Stomach smooth muscle (tissue), 2 donors: ENCODE results near the gene PCDHA2.

Experiments used
- H3K27ac ChIP-seq: one replicate; pipeline ENCODE4 v1.7.0; 2013; ENCODE audit warnings: mild to moderate bottlenecking, low read length, inconsistent platforms
- H3K27me3 ChIP-seq, 2 donors: one replicate each; pipeline ENCODE4 v1.7.0; 2013; ENCODE audit warnings: low read length in 2 of 2; ENCODE audit not compliant: insufficient read depth in 2 of 2, control insufficient read depth in 1 of 2
- H3K36me3 ChIP-seq, 2 donors: one replicate each; pipeline ENCODE4 v1.7.0; 2013; ENCODE audit warnings: low read length in 2 of 2; ENCODE audit not compliant: control insufficient read depth in 2 of 2, insufficient read depth in 2 of 2
- H3K4me1 ChIP-seq: one replicate; pipeline ENCODE4 v1.7.0; 2013; ENCODE audit warnings: low read length; ENCODE audit not compliant: control insufficient read depth, insufficient read depth
- H3K4me3 ChIP-seq, 2 donors: one replicate each; pipeline ENCODE4 v1.7.0; 2013; ENCODE audit warnings: low read length in 2 of 2
- H3K9ac ChIP-seq, 2 donors: one replicate each; pipeline ENCODE4 v1.7.0; 2013; ENCODE audit warnings: low read length in 2 of 2, mild to moderate bottlenecking in 1 of 2
- H3K9me3 ChIP-seq, 2 donors: one replicate each; pipeline ENCODE4 v1.7.0; 2013; ENCODE audit warnings: low read length in 2 of 2; ENCODE audit not compliant: control insufficient read depth in 2 of 2
- donor health status: healthy.
- donor health status: Pancreatic carcinoma.

Gene PCDHA2

GRCh38 chr5:140835622-140836510, 41.2 kb downstream of the PCDHA2 start:
- H3K9me3 ChIP-seq: peaks cover 0 to 9% of the 10 kb centered on the region in 2 donors
- no peak overlapping the region for H3K27ac ChIP-seq
- H3K27me3 ChIP-seq: peaks cover 11 to 13% of the 10 kb centered on the region in 2 donors
- no peak overlapping the region for H3K4me3 ChIP-seq
- H3K4me1 ChIP-seq: no peaks in the 10 kb centered on the region
- H3K36me3 ChIP-seq: no peaks in the 10 kb centered on the region
- H3K9ac ChIP-seq: no peak overlapping the region

- Histone ChIP-seq H3K9me3 (peaks cover 0 to 16% of the 10 kb centered on the region in 2 donors), H3K27ac (no peak within 1 kb of the TSS), H3K4me3 (no peak within 1 kb of the TSS), H3K27me3 (peaks cover 0 to 2% of the 10 kb centered on the region in 2 donors), H3K36me3 (no peaks in the 10 kb centered on the region), H3K4me1 (no peaks in the 10 kb centered on the region), H3K9ac (no peak within 1 kb of the TSS)
These were observed 46.6 kb downstream of the PCDHA2 start, which contains the start of gene PCDHA8 for GRCh38 chr5:140840978-140841962. PCDHA8 (plus strand) TSS chr5:140841187; CDS start chr5:140841322, 135 bp downstream.

DNA sequence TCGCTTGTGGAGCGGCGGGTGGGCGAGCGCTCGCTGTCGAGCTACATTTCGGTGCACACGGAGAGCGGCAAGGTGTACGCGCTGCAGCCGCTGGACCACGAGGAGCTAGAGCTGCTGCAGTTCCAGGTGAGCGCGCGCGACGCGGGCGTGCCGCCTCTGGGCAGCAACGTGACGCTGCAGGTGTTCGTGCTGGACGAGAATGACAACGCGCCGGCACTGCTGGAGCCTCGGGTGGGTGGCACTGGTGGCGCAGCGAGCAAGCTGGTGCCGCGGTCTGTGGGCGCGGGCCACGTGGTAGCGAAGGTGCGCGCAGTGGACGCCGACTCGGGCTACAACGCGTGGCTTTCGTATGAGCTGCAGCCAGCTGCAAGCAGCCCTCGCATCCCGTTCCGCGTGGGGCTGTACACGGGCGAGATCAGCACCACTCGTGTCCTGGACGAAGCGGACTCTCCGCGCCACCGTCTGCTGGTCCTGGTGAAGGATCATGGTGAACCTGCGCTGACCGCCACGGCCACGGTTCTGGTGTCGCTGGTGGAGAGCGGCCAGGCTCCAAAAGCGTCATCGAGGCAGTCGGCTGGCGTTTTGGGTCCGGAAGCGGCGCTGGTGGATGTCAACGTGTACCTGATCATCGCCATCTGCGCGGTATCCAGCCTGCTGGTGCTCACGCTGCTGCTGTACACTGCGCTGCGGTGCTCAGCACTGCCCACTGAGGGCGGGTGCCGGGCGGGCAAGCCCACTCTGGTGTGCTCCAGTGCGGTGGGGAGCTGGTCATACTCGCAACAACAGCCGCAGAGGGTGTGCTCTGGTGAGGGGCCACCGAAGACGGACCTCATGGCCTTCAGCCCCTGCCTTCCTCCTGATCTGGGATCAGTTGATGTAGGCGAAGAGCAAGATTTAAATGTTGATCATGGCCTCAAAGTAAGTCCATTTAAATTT, 48.4 kb downstream of the PCDHA2 start:
- no peaks in the 10 kb centered on the region for H3K36me3 ChIP-seq
- H3K9me3 ChIP-seq: peaks cover 0 to 14% of the 10 kb centered on the region in 2 donors
- H3K4me3 ChIP-seq: no peak overlapping the region
- H3K27me3 ChIP-seq: peaks cover 0 to 7% of the 10 kb centered on the region in 2 donors
- no peak overlapping the region for H3K9ac ChIP-seq
- no peaks in the 10 kb centered on the region for H3K4me1 ChIP-seq
- H3K27ac ChIP-seq: no peak overlapping the region
